Prostate gland (tissue), 2 donors: ENCODE measurements around the gene ALDH1A2. TPM values are rescaled to one million over a fixed set of nuclear protein-coding genes. Genes with fewer than 3 reads are reported as not detected.
"Not testable (repeated sequence)": the region's sequence is repeated elsewhere in the genome, so short reads cannot be mapped to it uniquely, and the experiment has no call there.

Experiments used
- DNase-seq: peaks from one replicate; pipeline ENCODE4 v3.0.0-alpha.2; 2019; ENCODE audit warnings: low spot score
- H3K27ac ChIP-seq, 2 donors: fragments of 200-600 bp; sonication (generic); 2 replicates each; pipeline ENCODE4 v1.5.1; 2017 to 2019
- H3K27me3 ChIP-seq: fragments of 200-600 bp; sonication (generic); replicated peaks from 2 replicates; pipeline ENCODE4 v1.5.1; 2019; ENCODE audit not compliant: insufficient read depth
- H3K36me3 ChIP-seq, 2 donors: fragments of 200-600 bp; sonication (generic); 1 replicate in 1 of 2; 2 replicates in 1 of 2; pipeline versions ENCODE4 v1.5.1 to v1.8.1; 2017 to 2019
- H3K4me1 ChIP-seq: fragments of 200-600 bp; sonication (generic); replicated peaks from 2 replicates; pipeline ENCODE4 v1.5.1; 2019
- H3K4me3 ChIP-seq, 2 donors: fragments of 200-600 bp; sonication (generic); 2 replicates each; pipeline ENCODE4 v1.5.1; 2017 to 2019
- H3K9me3 ChIP-seq: fragments of 200-600 bp; sonication (generic); 2 replicates; pipeline ENCODE4 v1.5.1; 2017
- CTCF ChIP-seq, 4 experiments: fragments of 200-600 bp in 2 of 4; fragments of 450-650 bp in 2 of 4; sonication (generic) in 2 of 4; IDR thresholded peaks; 1 replicate in 3 of 4; 2 replicates in 1 of 4; pipeline ENCODE4 v1.5.1; 2016 to 2019; ENCODE audit warnings: antibody characterized with exemption in 4 of 4, mild to moderate bottlenecking in 2 of 4, moderate library complexity in 2 of 4
- POLR2A ChIP-seq: fragments of 450-650 bp; IDR thresholded peaks from one replicate; pipeline ENCODE4 v1.6.1; 2016; ENCODE audit warnings: antibody characterized with exemption, mild to moderate bottlenecking
- POLR2AphosphoS5 ChIP-seq: sonication (generic); formaldehyde crosslinking; IDR thresholded peaks from one replicate; pipeline ENCODE4 v1.6.1; 2017; ENCODE audit warnings: antibody characterized with exemption
- WGBS: methylation state at CpG from one replicate; pipeline ENCODE4 v1.1.5; 2018; 5-methylcytosine and 5-hydroxymethylcytosine counted together
- intact Hi-C: fragments of 100-400 bp; cut with DNase I; formaldehyde crosslinking; loops from one replicate; pipeline ENCODE4 v1.14.2; 2022
- total RNA-seq, 2 donors: library from RNA; depleted of rRNA; stranded (reverse); fragments of >200 nt; gene quantifications; one replicate each; pipeline ENCODE4 v1.1.0, GENCODE V29; 2016

The ALDH1A2 gene
- total RNA-seq, 2 donors from 2014 or later: 8.2 to 65.0 TPM

GRCh38 chr15:58087871-58088270 lies 22.4 kb upstream of the ALDH1A2 start:
- DNase-seq: no peak
- H3K4me1 ChIP-seq: no peaks in the 10 kb centered on the region
- no peak overlapping the region for H3K27ac ChIP-seq
- no peak overlapping the region for H3K4me3 ChIP-seq
- TF ChIP-seq CTCF (IDR thresholded peaks at IDR 0.05) (no peak), POLR2A (no peak), POLR2AphosphoS5 (no peak)
- intact Hi-C loops: no loop called here
- H3K36me3 ChIP-seq: no peaks in the 10 kb centered on the region
- no peaks in the 10 kb centered on the region for H3K9me3 ChIP-seq
- 67% methylated on average over 2 of the region's 2 CpGs for WGBS
- no peaks in the 10 kb centered on the region for H3K27me3 ChIP-seq

GRCh38 chr15:58086491-58086890 lies 21.0 kb upstream of the ALDH1A2 start:
- H3K27me3 ChIP-seq: no peaks in the 10 kb centered on the region
- no peaks in the 10 kb centered on the region for H3K36me3 ChIP-seq
- H3K4me1 ChIP-seq: no peaks in the 10 kb centered on the region
- 68% methylated on average over 2 of the region's 2 CpGs for WGBS
- H3K4me3 ChIP-seq: no peak overlapping the region
- no peaks in the 10 kb centered on the region for H3K9me3 ChIP-seq
- no peak for DNase-seq
- H3K27ac ChIP-seq: no peak overlapping the region
- intact Hi-C loops: no loop called here
- no peak for TF ChIP-seq POLR2AphosphoS5
- no peak for TF ChIP-seq CTCF (IDR thresholded peaks at IDR 0.05)
- TF ChIP-seq POLR2A: no peak

- Histone ChIP-seq H3K27ac (no peak overlapping the region), H3K9me3 (no peaks in the 10 kb centered on the region), H3K36me3 (no peaks in the 10 kb centered on the region), H3K4me1 (no peaks in the 10 kb centered on the region), H3K4me3 (no peak overlapping the region), H3K27me3 (no peaks in the 10 kb centered on the region)
- TF ChIP-seq POLR2AphosphoS5 (no peak), CTCF (IDR thresholded peaks at IDR 0.05) (no peak), POLR2A (no peak)
- intact Hi-C loops: no loop called here
- no peak for DNase-seq
Observed at GRCh38 chr15:58083526-58083925, 18.0 kb upstream of the ALDH1A2 start.

- DNase-seq: no peak
- intact Hi-C loops: no loop called here
- 83% methylated on average over 4 of the region's 4 CpGs for WGBS
- H3K36me3 ChIP-seq: no peaks in the 10 kb centered on the region
- no peaks in the 10 kb centered on the region for H3K27me3 ChIP-seq
- H3K4me1 ChIP-seq: no peaks in the 10 kb centered on the region
- no peak for TF ChIP-seq POLR2AphosphoS5
- TF ChIP-seq CTCF (IDR thresholded peaks at IDR 0.05): no peak
- no peak overlapping the region for H3K4me3 ChIP-seq
- H3K9me3 ChIP-seq: no peaks in the 10 kb centered on the region
- H3K27ac ChIP-seq: no peak overlapping the region
Observed at GRCh38 chr15:58081891-58082290, 16.4 kb upstream of the ALDH1A2 start.

- Histone ChIP-seq H3K9me3 (no peaks in the 10 kb centered on the region), H3K4me1 (no peaks in the 10 kb centered on the region), H3K4me3 (no peak overlapping the region), H3K27ac (no peak overlapping the region), H3K27me3 (no peaks in the 10 kb centered on the region), H3K36me3 (no peaks in the 10 kb centered on the region)
- intact Hi-C loops: no loop called here
- TF ChIP-seq POLR2AphosphoS5 (no peak), CTCF (IDR thresholded peaks at IDR 0.05) (no peak), POLR2A (no peak)
- 92% methylated on average over 1 of the region's 1 CpG for WGBS
- DNase-seq: no peak
Observed at GRCh38 chr15:58081456-58081855, 15.9 kb upstream of the ALDH1A2 start.

GRCh38 chr15:58080959-58081358 lies 15.4 kb upstream of the ALDH1A2 start:
- intact Hi-C loops, H3K4me3 ChIP-seq, DNase-seq, H3K27ac ChIP-seq, H3K36me3 ChIP-seq, H3K27me3 ChIP-seq, H3K9me3 ChIP-seq, H3K4me1 ChIP-seq: not testable (repeated sequence)
- WGBS: 87% methylated on average over 5 of the region's 5 CpGs
